Erythroblast (primary cell): ENCODE results near the gene ISY1.
"Not testable (repeated sequence)": the region's sequence is repeated elsewhere in the genome, so short reads cannot be mapped to it uniquely, and the experiment has no call there.

Source experiments
- DNase-seq, 2 experiments: peaks; one replicate each; lab custom pipeline; 2025; lab: John Stamatoyannopoulos, UW
- GATA1 ChIP-seq: IDR thresholded peaks from 2 replicates; pipeline ENCODE4 v1.6.1; 2011; ENCODE audit warnings: low read depth, mild to moderate bottlenecking, control low read depth, low read length, moderate library complexity
- POLR2A ChIP-seq: IDR thresholded peaks from 2 replicates; pipeline ENCODE4 v1.6.1; 2011; ENCODE audit warnings: mild to moderate bottlenecking, low read length

ISY1 gene

GRCh38 chr3:129160891-129161859 is at the start of gene ISY1:
ISY1 (minus strand) TSS chr3:129161063; CDS start chr3:129160975, 88 bp downstream.
- TF ChIP-seq GATA1 (no peak), POLR2A (peak; percentile 99)
- peak; percentile 97 to 98 for DNase-seq

- DNase-seq = no peak
- TF ChIP-seq GATA1 (no peak), POLR2A (no peak)
Measured at GRCh38 chr3:129207479-129207878, 46.6 kb upstream of the ISY1 start.

GRCh38 chr3:129205109-129205832 is 44.4 kb upstream of the ISY1 start:
- DNase-seq = no peak
- TF ChIP-seq GATA1 (no peak), POLR2A (no peak)

- no peak for DNase-seq
- TF ChIP-seq POLR2A = no peak
- no peak for TF ChIP-seq GATA1
Measured at GRCh38 chr3:129204473-129204872, 43.6 kb upstream of the ISY1 start.

- DNase-seq = no peak
- TF ChIP-seq GATA1 (no peak), POLR2A (no peak)
Measured at GRCh38 chr3:129199366-129199765, 38.5 kb upstream of the ISY1 start.

GRCh38 chr3:129197321-129197720 is 36.5 kb upstream of the ISY1 start:
- no peak for DNase-seq
- no peak for TF ChIP-seq POLR2A
- no peak for TF ChIP-seq GATA1

GRCh38 chr3:129196601-129197000 is 35.7 kb upstream of the ISY1 start:
- no peak for TF ChIP-seq GATA1
- TF ChIP-seq POLR2A = no peak
- DNase-seq = no peak

- no peak for TF ChIP-seq POLR2A
- no peak for TF ChIP-seq GATA1
- peak; percentile 20 to 74 for DNase-seq
Measured at GRCh38 chr3:129195731-129196256, 34.9 kb upstream of the ISY1 start.

- DNase-seq = not testable (repeated sequence)
Measured at GRCh38 chr3:129189793-129190192, 28.9 kb upstream of the ISY1 start.

GRCh38 chr3:129187857-129188256 is 27.0 kb upstream of the ISY1 start:
- DNase-seq = no peak
- TF ChIP-seq GATA1 (no peak), POLR2A (no peak)

- no peak for TF ChIP-seq POLR2A
- TF ChIP-seq GATA1 = no peak
- DNase-seq = peak in 1 of 2 experiments; percentile 29
Measured at GRCh38 chr3:129185783-129186182, 24.9 kb upstream of the ISY1 start.

GRCh38 chr3:129184784-129185542 is 24.1 kb upstream of the ISY1 start:
- peak in 1 of 2 experiments; percentile 30 for DNase-seq

- TF ChIP-seq POLR2A (no peak), GATA1 (no peak)
- DNase-seq = no peak
Measured at GRCh38 chr3:129184396-129184657, 23.5 kb upstream of the ISY1 start.
